Stomach (tissue), 4 donors: ENCODE results near the gene UHRF1.

Experiments used
- CTCF ChIP-seq, 7 experiments: fragments of 450-650 bp in 4 of 7; fragments of 200-600 bp in 3 of 7; sonication (generic) in 3 of 7; IDR thresholded peaks; one replicate each; pipeline ENCODE4 v1.5.1; 2016 to 2019; ENCODE audit warnings: antibody characterized with exemption in 7 of 7, control low read depth in 2 of 7, mild to moderate bottlenecking in 1 of 7
- EP300 ChIP-seq: sonication (generic); formaldehyde crosslinking; IDR thresholded peaks from one replicate; pipeline ENCODE4 v1.6.1; 2017; ENCODE audit warnings: antibody characterized with exemption
- POLR2A ChIP-seq, 4 donors: fragments of 450-650 bp; IDR thresholded peaks; one replicate each; pipeline ENCODE4 v1.6.1; 2016; ENCODE audit warnings: antibody characterized with exemption in 4 of 4, control low read depth in 2 of 4, mild to moderate bottlenecking in 1 of 4, moderate library complexity in 1 of 4
- POLR2AphosphoS5 ChIP-seq, 3 donors: sonication (generic); formaldehyde crosslinking; IDR thresholded peaks; one replicate each; pipeline ENCODE4 v1.6.1; 2016; ENCODE audit warnings: antibody characterized with exemption in 3 of 3

DNA sequence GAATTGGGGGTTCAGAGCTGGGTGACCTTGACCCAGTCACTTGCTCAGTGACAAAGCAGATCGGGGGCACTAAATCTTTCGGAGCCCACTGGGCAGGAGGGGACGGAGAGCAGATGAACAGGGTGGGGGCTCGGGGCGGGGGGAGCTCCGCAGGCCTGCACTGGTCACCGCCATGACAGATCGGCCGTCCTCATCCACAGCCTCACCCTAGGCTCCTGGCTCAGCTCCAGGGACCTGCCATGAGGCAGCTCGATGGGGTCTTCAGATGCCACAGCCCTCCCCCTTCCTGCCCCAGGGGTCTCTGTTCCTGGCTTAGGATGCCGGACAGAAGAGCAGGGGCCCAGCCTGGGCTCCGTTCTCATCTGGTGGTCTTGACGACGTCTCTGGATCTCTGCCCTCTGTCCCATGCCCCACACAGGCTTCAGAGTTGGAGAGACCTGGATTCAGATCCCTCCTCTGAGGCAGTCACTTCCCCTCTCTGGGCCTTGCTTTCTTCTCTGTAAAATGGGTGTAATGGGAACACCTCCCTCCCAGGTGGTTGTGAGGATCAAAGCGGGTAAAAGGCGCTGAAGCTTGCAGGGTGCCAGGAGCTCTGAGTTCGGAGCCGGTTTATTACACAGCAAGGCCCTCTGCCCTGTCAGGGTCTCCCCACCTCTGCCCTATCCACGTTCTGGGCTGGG is 62.7 kb downstream of the UHRF1 start:
- TF ChIP-seq POLR2A (IDR thresholded peaks at IDR 0.05) (no peak), CTCF (IDR thresholded peaks at IDR 0.05) (no peak), POLR2AphosphoS5 (IDR thresholded peaks at IDR 0.05) (no peak), EP300 (no peak)
